ENCODE results near the gene DCAF10. TPM values are rescaled to one million over a fixed set of nuclear protein-coding genes. Genes with fewer than 3 reads are reported as not detected.
"Not testable (repeated sequence)": the region's sequence is repeated elsewhere in the genome, so short reads cannot be mapped to it uniquely, and the experiment has no call there.

The DCAF10 gene, protein sequence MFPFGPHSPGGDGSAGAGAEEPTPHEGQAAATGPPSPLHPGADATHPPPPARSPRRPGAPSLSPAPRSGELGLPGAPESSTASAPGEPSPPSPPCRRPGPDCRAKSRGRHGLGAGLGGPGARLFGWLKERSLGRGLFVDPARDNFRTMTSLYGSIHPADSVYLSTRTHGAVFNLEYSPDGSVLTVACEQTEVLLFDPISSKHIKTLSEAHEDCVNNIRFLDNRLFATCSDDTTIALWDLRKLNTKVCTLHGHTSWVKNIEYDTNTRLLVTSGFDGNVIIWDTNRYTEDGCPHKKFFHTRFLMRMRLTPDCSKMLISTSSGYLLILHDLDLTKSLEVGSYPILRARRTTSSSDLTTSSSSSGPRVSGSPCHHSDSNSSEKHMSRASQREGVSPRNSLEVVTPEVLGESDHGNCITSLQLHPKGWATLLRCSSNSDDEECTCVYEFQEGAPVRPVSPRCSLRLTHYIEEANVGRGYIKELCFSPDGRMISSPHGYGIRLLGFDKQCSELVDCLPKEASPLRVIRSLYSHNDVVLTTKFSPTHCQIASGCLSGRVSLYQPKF
- 10 to 100 TPM; 10.5 to 12.9 TPM for total RNA-seq

DNA sequence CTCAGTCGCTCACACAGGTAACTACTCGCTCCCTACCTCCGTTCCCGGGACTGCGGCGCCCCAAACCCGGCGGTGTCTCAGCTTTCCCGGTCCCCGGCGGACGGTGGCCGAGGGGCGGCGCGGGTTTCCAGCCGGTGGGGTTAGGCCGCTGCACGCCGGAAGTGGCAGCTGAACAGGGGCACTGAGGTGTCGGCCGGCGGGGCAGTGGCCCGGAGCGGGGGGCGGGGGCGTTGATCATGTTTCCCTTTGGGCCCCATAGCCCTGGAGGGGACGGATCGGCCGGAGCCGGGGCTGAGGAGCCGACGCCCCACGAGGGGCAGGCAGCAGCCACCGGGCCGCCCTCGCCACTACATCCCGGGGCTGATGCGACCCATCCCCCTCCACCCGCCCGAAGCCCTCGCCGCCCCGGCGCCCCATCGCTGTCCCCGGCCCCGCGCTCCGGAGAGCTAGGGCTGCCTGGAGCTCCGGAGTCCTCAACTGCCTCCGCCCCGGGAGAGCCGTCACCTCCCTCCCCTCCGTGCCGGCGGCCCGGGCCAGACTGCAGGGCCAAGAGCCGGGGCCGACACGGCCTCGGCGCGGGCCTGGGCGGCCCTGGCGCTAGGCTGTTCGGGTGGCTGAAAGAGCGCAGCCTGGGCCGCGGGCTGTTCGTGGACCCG, at the start of gene DCAF10:
DCAF10 (plus strand) TSS at position 167 of the 656 bp plus-strand sequence; CDS start at position 237, 70 bp downstream.
- DNase-seq = peak; percentile 92
- Mint-ChIP-seq H3K4me1 (peaks cover 27% of the 10 kb centered on the region), H3K9me3 (no peaks in the 10 kb centered on the region), H3K27me3 (no peaks in the 10 kb centered on the region), H3K36me3 (peaks cover 4% of the 10 kb centered on the region), H3K4me3 (peak within 1 kb of the TSS; percentile 93), H3K27ac (peak within 1 kb of the TSS; percentile 87)

DNA sequence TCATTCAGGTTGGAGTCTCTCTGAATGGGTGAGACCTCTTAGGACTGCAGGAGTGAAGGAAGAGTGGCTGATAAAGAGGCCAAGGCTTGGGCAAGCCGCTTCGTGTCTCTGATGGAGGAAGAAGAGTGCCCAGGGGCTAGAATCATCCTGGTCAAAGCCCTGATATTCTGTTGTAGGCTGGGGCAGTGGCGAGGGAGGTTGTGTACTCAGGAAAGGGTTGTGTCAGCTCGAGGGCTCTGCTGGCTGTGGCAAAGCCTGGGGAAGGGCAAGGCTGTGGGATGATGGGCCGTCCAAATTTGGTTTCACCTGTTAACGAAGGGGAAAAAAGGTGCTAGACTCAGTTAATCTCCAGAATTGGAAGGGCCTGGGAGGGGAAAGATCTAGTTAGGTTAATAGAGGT, 49.4 kb upstream of the DCAF10 start:
- peaks cover 7% of the 10 kb centered on the region for H3K36me3 Mint-ChIP-seq
- no peak overlapping the region for H3K4me3 Mint-ChIP-seq
- H3K27me3 Mint-ChIP-seq = no peaks in the 10 kb centered on the region
- peaks cover 22% of the 10 kb centered on the region for H3K4me1 Mint-ChIP-seq
- peaks cover 6% of the 10 kb centered on the region for H3K9me3 Mint-ChIP-seq
- no peak for DNase-seq
- H3K27ac Mint-ChIP-seq = no peak overlapping the region

DNA sequence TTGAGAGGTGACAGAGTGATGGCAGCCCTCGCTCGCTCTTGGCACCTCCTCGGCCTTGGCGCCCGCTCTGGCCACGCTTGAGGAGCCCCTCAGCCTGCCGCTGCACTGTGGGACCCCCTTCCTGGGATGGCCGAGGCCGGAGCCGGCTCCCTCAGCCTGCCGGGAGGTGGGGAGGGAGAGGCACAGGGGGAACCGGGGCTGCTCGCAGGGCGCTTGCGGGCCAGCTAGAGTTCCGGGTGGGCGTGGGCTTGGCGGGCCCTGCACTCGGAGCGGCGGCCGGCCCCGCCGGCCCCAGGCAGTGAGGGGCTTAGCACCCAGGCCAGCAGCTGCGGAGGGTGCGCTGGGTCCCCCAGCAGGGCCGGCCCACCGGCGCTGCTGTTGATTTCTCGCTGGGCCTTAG, 48.9 kb upstream of the DCAF10 start:
- H3K4me3 Mint-ChIP-seq, DNase-seq, H3K27ac Mint-ChIP-seq, H3K9me3 Mint-ChIP-seq, H3K27me3 Mint-ChIP-seq: not testable (repeated sequence)
- peaks cover 22% of the 10 kb centered on the region for H3K4me1 Mint-ChIP-seq
- peaks cover 11% of the 10 kb centered on the region for H3K36me3 Mint-ChIP-seq

DNA sequence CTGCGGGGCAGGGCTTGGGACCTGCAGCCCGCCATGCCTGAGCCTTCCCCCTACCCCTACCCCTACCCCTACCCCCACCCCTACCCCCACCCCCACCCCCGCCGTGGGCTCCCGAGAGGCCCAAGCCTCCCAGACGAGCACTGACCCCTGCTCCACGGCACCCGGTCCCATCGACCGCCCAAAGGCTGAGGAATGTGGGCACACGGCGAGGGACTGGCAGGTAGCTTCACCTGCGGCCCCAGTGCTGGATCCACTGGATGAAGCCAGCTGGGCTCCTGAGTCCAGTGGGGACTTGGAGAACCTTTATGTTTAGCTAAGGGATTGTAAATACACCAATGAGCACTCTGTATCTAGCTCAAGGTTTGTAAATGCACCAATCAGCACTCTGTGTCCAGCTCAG, 48.5 kb upstream of the DCAF10 start:
- Mint-ChIP-seq H3K36me3 (peaks cover 13% of the 10 kb centered on the region), H3K4me1 (peaks cover 20% of the 10 kb centered on the region)
- not testable (repeated sequence) for DNase-seq, H3K9me3 Mint-ChIP-seq, H3K27me3 Mint-ChIP-seq, H3K4me3 Mint-ChIP-seq, H3K27ac Mint-ChIP-seq

DNA sequence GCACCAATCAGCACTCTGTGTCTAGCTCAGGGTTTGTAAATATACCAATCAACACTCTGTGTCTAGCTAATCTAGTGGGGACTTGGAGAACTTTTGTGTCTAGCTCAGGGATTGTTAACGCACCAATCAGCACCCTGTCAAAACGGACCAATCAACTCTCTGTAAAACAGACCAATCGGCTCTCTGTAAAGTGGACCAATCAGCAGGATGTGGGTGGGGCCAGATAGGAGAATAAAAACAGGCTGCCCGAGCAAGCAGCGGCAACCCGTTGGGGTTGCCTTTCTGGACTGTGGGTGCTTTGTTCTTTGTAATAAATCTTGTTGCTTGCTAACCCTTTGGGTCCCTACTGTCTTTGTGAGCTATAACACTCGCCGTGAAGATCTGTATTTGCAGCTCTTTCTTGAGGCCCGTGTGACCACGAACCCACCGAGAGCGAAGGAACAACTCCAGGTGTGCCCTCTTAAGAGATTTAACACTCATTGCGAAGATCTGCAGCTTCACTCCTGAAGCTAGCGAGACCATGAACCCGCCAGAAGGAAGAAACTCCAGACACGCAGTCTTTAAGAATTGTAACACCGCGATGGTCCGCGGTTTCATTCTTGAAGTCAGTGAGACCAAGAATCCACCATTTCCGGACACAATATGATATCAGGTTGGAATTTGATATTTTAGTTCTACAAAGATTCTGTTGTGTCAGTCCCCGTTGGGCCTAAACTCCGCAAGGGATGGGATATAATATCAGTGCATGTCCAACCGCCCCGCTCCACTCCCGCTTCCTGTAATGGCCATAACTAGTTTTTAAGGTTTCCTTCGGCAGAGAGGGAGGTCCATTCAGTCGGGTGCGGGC, 47.7 kb upstream of the DCAF10 start:
- Mint-ChIP-seq H3K4me3 (peak overlapping the region; percentile 91), H3K27me3 (no peaks in the 10 kb centered on the region), H3K4me1 (peaks cover 22% of the 10 kb centered on the region), H3K27ac (peak overlapping the region; percentile 93), H3K9me3 (peaks cover 6% of the 10 kb centered on the region), H3K36me3 (peaks cover 17% of the 10 kb centered on the region)
- peak; percentile 33 for DNase-seq

DNA sequence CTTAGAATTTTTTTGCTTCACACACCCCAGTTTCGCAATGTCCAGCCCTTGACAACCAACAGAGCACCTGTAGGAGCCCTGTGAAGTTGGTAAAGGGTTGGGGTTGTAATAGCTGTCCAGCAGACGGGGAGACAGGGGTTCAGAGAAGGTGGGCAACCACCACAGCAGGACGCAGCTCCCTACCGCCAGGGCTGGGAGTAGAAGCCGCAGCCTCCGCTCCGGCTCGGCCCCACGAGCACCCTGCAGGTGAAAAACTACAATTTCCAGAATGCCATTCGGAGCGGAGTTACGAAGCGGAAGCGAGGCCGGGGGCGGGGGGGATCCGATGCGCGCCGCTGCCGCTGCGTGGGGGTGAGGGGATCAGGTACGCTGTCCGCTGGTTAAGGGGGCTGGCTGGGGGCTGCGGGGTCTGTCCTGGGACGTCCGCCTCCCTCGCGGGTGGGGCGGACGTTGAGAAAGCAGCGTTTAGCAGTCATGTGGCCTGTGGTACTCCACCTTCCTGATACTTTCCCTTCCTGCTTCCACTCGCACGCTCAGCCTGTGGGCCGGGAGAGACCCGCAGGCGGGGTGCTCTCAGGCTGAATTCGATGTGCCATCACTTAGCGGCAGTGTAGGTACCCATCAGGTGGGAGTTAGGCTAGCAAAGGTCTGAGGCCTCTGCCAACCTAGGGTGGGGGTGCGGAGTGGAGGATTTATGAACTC, 47.0 kb upstream of the DCAF10 start, which contains the start of gene TRMT10B:
TRMT10B (plus strand) TSS at position 317 of the 702 bp plus-strand sequence. CDS start 8,127 bp downstream, outside the sequence.
- peaks cover 17% of the 10 kb centered on the region for H3K36me3 Mint-ChIP-seq
- H3K27me3 Mint-ChIP-seq = no peaks in the 10 kb centered on the region
- peak within 1 kb of the TSS; percentile 93 for H3K27ac Mint-ChIP-seq
- DNase-seq = peak; percentile 79
- peak within 1 kb of the TSS; percentile 91 for H3K4me3 Mint-ChIP-seq
- H3K4me1 Mint-ChIP-seq = peaks cover 22% of the 10 kb centered on the region
- H3K9me3 Mint-ChIP-seq = peaks cover 6% of the 10 kb centered on the region

DNA sequence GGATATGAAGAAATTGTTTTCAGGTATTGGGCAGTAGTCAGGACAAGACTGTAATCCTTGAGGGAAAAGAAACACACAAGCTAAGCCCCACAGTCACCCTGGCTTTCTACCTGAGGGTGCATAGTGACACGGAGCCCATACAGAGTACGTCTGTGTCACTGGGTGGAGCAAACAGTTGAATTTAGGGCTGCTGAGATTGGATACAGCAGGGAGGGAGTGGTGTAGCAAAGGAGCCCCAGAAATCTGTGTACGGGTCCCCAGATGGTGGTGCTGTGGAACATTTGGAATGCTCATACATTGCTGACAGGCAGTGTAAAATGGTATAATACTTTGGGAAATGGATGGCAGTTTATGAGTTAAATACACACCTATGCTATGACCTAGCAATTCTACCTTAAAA, 41.9 kb upstream of the DCAF10 start:
- Mint-ChIP-seq H3K36me3 (peaks cover 22% of the 10 kb centered on the region), H3K4me3 (no peak overlapping the region), H3K27ac (no peak overlapping the region), H3K4me1 (peaks cover 18% of the 10 kb centered on the region), H3K9me3 (no peaks in the 10 kb centered on the region), H3K27me3 (no peaks in the 10 kb centered on the region)
- no peak for DNase-seq

DNA sequence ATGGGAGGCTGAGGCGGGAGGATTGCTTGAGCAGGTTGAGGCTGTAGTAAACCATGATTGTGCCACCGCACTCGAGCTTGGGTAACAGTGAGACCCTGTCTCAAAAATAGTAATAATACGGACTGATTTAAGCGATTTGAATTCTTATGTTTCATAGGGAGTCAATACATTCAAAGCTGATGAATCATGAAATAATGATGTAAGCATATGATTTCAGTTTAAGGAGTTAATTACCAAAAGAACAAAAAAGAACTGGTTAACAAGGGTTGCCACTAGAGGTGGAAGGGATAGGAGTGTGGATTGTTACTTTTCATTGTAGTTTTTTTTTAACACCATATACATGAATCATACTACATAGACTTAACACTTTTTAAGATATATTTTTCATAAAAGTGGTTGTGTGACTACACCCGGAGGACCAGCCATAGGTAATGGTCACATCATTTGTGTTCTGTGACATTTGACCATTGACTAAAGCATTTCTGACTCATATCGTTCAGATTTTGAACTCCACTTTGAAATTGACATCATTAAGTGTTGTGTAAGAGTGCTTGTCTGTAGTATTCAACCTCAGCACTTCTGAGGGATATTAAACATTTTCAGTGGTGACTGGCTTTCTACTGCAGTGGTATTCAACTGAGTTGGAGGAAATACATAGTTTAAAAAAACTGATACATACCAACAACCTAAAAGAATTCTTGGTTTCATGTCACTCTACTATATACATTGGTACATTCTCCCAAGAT, 40.0 kb upstream of the DCAF10 start:
- no peak overlapping the region for H3K27ac Mint-ChIP-seq
- H3K4me1 Mint-ChIP-seq = peaks cover 5% of the 10 kb centered on the region
- H3K4me3 Mint-ChIP-seq = no peak overlapping the region
- DNase-seq = no peak
- H3K36me3 Mint-ChIP-seq = peaks cover 33% of the 10 kb centered on the region
- H3K27me3 Mint-ChIP-seq = no peaks in the 10 kb centered on the region
- H3K9me3 Mint-ChIP-seq = peaks cover 3% of the 10 kb centered on the region

DNA sequence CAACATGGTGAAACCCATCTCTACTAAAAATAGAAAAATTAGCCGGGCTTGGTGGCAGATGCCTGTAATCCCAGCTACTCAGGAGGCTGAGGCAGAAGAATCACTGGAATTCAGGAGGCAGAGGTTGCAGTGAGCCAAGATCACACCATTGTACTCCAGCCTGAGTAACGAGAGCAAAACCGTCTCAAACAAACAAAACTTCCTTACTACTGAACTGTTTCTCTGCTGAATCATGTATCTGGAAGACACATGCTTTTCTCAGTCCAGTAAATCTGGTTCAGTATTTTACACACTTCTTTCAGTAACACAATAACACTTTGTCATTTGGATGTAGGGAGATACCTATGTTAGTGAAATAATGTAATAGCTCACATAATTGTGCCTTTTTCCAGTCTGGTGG, 39.1 kb upstream of the DCAF10 start:
- H3K36me3 Mint-ChIP-seq = peaks cover 32% of the 10 kb centered on the region
- no peak overlapping the region for H3K4me3 Mint-ChIP-seq
- no peak overlapping the region for H3K27ac Mint-ChIP-seq
- no peaks in the 10 kb centered on the region for H3K27me3 Mint-ChIP-seq
- peaks cover 4% of the 10 kb centered on the region for H3K4me1 Mint-ChIP-seq
- DNase-seq = no peak
- peaks cover 3% of the 10 kb centered on the region for H3K9me3 Mint-ChIP-seq

DNA sequence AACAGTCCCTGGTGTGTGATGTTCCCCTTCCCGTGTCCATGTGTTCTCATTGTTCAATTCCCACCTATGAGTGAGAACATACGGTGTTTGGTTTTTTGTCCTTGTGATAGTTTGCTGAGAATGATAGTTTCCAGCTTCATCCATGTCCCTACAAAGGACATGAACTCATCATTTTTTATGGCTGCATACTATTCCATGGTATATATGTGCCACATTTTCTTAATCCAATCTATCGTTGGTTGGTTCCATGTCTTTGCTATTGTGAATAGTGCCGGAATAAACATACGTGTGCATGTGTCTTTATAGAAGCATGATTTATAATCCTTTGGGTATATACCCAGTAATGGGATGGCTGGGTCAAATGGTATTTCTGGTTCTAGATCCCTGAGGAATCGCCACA, 35.3 kb upstream of the DCAF10 start:
- H3K27me3 Mint-ChIP-seq, H3K4me1 Mint-ChIP-seq, H3K4me3 Mint-ChIP-seq, H3K27ac Mint-ChIP-seq, DNase-seq, H3K9me3 Mint-ChIP-seq: not testable (repeated sequence)
- H3K36me3 Mint-ChIP-seq = peaks cover 31% of the 10 kb centered on the region

DNA sequence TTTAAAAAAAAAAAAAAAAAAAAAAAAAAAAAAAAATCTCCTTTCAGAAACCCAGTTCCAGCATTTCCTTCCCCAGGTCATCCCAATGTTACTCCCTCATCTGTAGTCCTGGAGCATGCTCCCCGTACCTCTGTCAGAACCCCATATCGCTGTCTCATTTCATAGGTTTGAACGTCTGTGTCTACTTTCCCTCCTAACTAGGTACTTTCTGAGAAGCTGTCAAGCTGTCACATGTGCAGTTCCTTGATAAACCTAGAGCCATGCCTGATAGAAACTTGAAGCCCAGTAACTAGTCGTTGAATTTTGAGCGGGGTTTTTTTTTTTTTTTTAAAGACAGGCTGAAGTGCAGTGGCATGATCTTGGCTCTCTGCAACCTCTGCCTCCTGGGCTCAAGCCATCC, 31.3 kb upstream of the DCAF10 start:
- peaks cover 22% of the 10 kb centered on the region for H3K36me3 Mint-ChIP-seq
- H3K9me3 Mint-ChIP-seq = peaks cover 3% of the 10 kb centered on the region
- H3K27me3 Mint-ChIP-seq = no peaks in the 10 kb centered on the region
- no peaks in the 10 kb centered on the region for H3K4me1 Mint-ChIP-seq
- peak overlapping the region; percentile 58 for H3K27ac Mint-ChIP-seq
- no peak for DNase-seq
- H3K4me3 Mint-ChIP-seq = no peak overlapping the region

DNA sequence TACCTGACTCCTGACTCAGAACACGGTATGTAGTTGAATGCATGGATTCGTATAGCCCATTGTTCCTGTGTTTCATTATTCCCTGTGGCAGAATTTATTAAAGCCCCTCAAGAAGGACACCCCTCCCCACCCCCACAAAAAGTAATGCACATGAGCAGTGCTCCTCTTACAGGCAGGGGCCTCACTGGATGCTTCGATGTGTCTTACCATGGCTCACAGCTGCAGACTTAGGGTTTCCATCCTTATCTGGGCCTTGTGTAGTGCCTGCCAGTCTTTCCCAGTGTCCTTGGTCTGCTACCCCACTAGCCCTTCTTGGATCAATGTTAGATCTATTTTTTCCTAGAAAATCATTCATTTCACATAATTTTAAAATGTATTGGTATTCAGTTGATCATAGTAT, 30.6 kb upstream of the DCAF10 start:
- Mint-ChIP-seq H3K4me1 (peaks cover 1% of the 10 kb centered on the region), H3K4me3 (no peak overlapping the region), H3K9me3 (peaks cover 3% of the 10 kb centered on the region), H3K36me3 (peaks cover 19% of the 10 kb centered on the region), H3K27me3 (no peaks in the 10 kb centered on the region), H3K27ac (no peak overlapping the region)
- no peak for DNase-seq

DNA sequence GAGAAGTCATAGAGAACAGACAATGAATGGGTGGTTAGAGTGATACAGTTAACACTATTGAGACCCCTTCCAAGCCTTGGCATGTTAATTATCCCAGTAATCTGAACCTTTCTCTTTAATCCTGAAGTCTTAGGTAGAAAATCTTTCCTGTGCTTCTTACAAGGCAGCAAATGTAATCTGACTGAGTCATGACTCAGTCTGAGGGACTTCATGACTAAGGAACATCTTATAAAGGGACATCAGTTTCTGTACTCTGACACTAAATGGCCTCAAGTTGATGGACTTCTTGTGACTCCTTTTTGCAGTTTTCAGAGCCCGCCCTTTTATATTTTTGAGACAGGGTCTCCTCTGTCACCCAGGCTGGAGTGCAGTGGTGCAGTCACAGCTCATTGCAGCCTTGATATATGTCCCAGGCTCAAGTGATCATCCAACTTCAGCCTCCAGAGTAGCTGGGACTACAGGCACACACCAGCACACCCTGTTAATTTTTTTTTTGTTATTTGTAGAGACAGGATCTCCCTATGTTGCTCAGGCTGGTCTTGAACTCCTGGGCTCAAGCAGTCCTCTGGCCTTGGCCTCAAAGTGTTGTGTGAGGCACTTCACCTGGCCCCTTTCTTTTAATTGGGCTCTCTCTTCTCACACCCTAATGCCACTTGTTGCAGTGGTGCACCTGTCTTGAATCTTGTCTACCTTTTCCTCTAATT, 25.2 kb upstream of the DCAF10 start:
- Mint-ChIP-seq H3K4me3 (no peak overlapping the region), H3K36me3 (peaks cover 25% of the 10 kb centered on the region), H3K4me1 (peaks cover 7% of the 10 kb centered on the region), H3K27ac (peak overlapping the region; percentile 22), H3K27me3 (no peaks in the 10 kb centered on the region), H3K9me3 (no peaks in the 10 kb centered on the region)
- no peak for DNase-seq
